ENCODE measurements around the gene UQCC5.

DNA sequence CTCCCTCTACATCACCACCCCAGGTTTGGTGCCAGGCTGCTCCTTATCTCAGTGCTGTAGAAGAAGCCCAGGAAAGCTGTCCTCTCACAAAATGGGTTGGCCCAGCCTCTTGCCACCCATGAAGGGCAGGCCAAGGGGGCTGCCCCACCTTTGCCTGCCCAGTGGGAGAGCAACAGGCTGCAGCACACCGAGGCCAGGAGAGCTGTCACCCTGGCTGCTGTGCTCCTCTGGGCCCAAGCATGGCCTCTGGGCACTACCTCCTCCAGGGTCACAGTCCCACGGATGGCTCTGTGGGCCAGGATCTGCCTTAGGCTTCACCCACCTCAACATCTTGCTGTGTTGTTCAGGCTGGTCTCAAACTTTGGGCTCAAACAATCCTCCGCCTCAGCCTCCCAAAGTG, 47.7 kb upstream of the UQCC5 start:
- TF ChIP-seq, protein P1, sequence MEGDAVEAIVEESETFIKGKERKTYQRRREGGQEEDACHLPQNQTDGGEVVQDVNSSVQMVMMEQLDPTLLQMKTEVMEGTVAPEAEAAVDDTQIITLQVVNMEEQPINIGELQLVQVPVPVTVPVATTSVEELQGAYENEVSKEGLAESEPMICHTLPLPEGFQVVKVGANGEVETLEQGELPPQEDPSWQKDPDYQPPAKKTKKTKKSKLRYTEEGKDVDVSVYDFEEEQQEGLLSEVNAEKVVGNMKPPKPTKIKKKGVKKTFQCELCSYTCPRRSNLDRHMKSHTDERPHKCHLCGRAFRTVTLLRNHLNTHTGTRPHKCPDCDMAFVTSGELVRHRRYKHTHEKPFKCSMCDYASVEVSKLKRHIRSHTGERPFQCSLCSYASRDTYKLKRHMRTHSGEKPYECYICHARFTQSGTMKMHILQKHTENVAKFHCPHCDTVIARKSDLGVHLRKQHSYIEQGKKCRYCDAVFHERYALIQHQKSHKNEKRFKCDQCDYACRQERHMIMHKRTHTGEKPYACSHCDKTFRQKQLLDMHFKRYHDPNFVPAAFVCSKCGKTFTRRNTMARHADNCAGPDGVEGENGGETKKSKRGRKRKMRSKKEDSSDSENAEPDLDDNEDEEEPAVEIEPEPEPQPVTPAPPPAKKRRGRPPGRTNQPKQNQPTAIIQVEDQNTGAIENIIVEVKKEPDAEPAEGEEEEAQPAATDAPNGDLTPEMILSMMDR (IDR thresholded peaks at IDR 0.05), result no peak
- no peak for TF ChIP-seq MXI1 (IDR thresholded peaks at IDR 0.05; ENCODE audit: low read depth, low read length)
- TF ChIP-seq JUND (IDR thresholded peaks at IDR 0.05), result no peak
- no peak for TF ChIP-seq RAD21 (IDR thresholded peaks at IDR 0.05; ENCODE audit: low read length)
- no peak for TF ChIP-seq ELF1 (IDR thresholded peaks at IDR 0.05)
- no peak for TF ChIP-seq EP300 (IDR thresholded peaks at IDR 0.05; ENCODE audit: borderline replicate concordance in 1 of 2, low read depth in 1 of 2, low read length in 1 of 2)
- TF ChIP-seq POLR2AphosphoS5 (IDR thresholded peaks at IDR 0.05; ENCODE audit: low read depth, low read length), result no peak
- no peak for TF ChIP-seq RXRA (IDR thresholded peaks at IDR 0.05; ENCODE audit: borderline replicate concordance, low read depth)
- TF ChIP-seq, protein P2, sequence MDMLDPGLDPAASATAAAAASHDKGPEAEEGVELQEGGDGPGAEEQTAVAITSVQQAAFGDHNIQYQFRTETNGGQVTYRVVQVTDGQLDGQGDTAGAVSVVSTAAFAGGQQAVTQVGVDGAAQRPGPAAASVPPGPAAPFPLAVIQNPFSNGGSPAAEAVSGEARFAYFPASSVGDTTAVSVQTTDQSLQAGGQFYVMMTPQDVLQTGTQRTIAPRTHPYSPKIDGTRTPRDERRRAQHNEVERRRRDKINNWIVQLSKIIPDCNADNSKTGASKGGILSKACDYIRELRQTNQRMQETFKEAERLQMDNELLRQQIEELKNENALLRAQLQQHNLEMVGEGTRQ (IDR thresholded peaks at IDR 0.05; ENCODE audit: borderline replicate concordance, low read depth, low read length), result no peak
- no peak for TF ChIP-seq SMC3 (IDR thresholded peaks at IDR 0.05; ENCODE audit: low read depth, low read length)
- no peak for TF ChIP-seq GABPA (IDR thresholded peaks at IDR 0.05; ENCODE audit: low read depth)
- TF ChIP-seq MAX (IDR thresholded peaks at IDR 0.05; ENCODE audit: low read depth), result no peak
- no peak for TF ChIP-seq YY1 (IDR thresholded peaks at IDR 0.05; ENCODE audit: low read depth)

All from SK-N-SH (cell line).